GM10266 (cell line): ENCODE data around the gene ETS1.
"Not testable (repeated sequence)": the region's sequence is repeated elsewhere in the genome, so short reads cannot be mapped to it uniquely, and the experiment has no call there.

Experiments used
- DNase-seq: peaks from one replicate; pipeline ENCODE4 v3.0.0; 2012; ENCODE audit errors: extremely low spot score
- CTCF ChIP-seq: IDR thresholded peaks from 2 replicates; pipeline ENCODE4 v1.5.1; 2012; ENCODE audit warnings: mild to moderate bottlenecking, low read depth; ENCODE audit not compliant: control insufficient read depth, insufficient read depth; ENCODE audit errors: missing control alignments

ETS1 gene

GRCh38 chr11:128448200-128448886 lies 139.0 kb downstream of the ETS1 start:
- no peak for DNase-seq

GRCh38 chr11:128447233-128447632 lies 140.1 kb downstream of the ETS1 start:
- no peak for DNase-seq
- TF ChIP-seq CTCF, result no peak

More at GRCh38 chr11:128448200-128448886, 139.0 kb downstream of the ETS1 start:
- TF ChIP-seq CTCF, result no peak

- DNase-seq, result not testable (repeated sequence)
These were observed 141.4 kb downstream of the ETS1 start for GRCh38 chr11:128445921-128446320.

- no peak for TF ChIP-seq CTCF
- DNase-seq, result no peak
These were observed 150.2 kb downstream of the ETS1 start for GRCh38 chr11:128437136-128437535.

- no peak for TF ChIP-seq CTCF
- no peak for DNase-seq
These were observed 152.5 kb downstream of the ETS1 start for GRCh38 chr11:128434818-128435217.

- no peak for DNase-seq
- TF ChIP-seq CTCF, result no peak
These were observed 152.9 kb downstream of the ETS1 start for GRCh38 chr11:128434411-128434810.

- no peak for DNase-seq
- no peak for TF ChIP-seq CTCF
These were observed 154.4 kb downstream of the ETS1 start for GRCh38 chr11:128432926-128433325.

GRCh38 chr11:128431931-128432330 lies 155.4 kb downstream of the ETS1 start:
- DNase-seq, result no peak

More at GRCh38 chr11:128431931-128432330, 155.4 kb downstream of the ETS1 start:
- no peak for TF ChIP-seq CTCF
